GM15510 (cell line): ENCODE results near the gene GSS.

Source experiments
- POLR2A ChIP-seq: IDR thresholded peaks from 3 replicates; pipeline ENCODE4 v1.6.1; 2011; ENCODE audit warnings: borderline replicate concordance; ENCODE audit not compliant: insufficient read length; ENCODE audit errors: extremely low read depth

The GSS gene

DNA sequence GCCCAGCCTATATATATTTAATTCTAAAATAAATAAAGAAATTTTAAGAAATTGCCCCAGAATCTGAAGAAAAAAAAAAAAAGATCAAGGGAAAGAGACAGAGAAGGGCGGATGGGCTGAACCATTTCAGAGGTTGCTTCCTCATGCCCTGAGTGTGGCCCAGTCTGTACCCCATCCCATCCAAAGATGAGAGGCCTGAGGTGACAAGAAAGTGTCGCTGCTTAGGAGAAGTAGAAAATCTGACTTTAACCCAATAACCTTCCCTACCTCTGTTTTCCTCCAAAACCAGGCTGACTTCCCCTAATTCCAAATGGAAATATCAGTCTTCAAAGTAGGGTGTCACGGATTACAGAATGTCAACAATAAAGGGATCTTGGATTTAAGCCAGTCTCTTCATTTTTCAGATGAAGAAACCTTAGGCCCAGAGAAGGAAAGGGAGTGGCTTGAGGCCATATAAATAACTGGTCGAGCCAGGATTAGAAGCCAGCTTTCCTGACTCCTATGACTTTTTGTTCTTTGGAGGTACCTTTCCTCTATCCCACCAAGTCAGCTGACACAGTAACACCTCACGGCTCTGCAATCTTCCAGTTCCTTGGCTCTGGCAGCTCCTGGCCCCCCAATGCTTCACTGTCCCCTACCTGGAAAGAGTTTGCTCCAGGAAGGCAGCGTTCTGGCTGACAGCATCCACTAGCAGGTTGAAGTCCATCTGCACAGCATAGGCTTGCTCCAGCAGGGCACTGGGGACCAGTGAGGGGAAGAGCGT is 10.1 kb downstream of the GSS start:
- no peak for TF ChIP-seq POLR2A

DNA sequence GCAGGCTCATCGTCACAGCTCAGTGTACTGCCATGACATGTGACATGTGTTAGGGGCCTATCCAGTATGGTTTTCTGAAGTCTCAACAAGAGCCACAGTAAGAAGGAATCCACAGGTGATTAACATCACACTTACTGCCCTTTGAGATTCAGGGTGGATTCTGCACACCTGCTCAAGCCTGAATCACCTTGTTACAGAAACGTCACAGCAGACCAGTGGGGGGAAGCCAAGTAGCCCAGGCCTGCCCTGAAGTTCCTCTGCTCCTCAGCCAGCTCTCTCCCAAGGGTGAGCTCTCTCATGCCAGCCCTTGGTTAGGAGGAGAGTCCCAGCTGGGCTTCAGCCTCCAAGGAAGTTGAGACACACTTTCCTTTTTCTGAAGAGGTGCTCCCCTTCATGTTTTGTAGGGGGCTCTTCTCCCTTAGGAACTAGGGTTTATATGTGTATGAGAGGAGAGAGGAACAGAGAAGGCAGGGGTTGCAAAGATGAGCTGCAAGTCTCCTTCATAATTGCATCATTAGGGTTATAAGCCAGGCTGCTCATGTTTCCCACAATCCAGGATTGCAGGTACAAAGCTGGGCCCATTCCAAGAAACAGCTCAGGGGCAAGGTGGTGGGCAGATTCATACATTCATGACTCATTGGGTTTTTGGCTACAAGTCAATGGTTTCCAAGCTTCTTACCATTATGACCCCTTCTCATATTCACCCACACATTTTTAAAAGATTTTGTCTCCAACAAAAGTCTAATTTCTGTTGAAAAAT is 11.6 kb downstream of the GSS start:
- no peak for TF ChIP-seq POLR2A

- no peak for TF ChIP-seq POLR2A
Measured at GRCh38 chr20:34942301-34942700, 13.3 kb downstream of the GSS start.

- no peak for TF ChIP-seq POLR2A
Measured at GRCh38 chr20:34941226-34941625, 14.4 kb downstream of the GSS start.

DNA sequence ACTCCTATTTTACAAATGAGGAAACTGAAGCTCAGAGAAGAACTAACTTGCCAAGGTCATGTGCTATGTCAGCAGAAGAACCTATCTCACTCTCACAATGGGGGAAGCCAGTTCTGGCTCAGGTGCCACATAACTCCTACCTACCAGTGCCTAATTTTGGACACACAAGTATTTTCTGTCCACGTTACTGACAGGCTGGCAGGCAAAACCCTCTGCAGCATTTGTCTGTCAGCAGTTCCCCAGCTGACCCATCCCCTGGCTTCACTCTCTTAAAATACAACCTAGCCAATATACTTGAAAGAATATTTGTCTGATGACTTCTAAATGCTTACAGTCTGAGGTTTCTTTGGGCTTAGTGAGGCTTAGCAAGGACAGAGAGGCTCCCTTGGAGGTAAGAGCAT is 15.5 kb downstream of the GSS start:
- TF ChIP-seq POLR2A, result no peak

GRCh38 chr20:34938466-34939163 is 17.0 kb downstream of the GSS start:
- no peak for TF ChIP-seq POLR2A

GRCh38 chr20:34931771-34932170 is 23.8 kb downstream of the GSS start:
- TF ChIP-seq POLR2A, result no peak

- TF ChIP-seq POLR2A, result no peak
Measured at GRCh38 chr20:34928411-34928810, 27.2 kb downstream of the GSS start.

DNA sequence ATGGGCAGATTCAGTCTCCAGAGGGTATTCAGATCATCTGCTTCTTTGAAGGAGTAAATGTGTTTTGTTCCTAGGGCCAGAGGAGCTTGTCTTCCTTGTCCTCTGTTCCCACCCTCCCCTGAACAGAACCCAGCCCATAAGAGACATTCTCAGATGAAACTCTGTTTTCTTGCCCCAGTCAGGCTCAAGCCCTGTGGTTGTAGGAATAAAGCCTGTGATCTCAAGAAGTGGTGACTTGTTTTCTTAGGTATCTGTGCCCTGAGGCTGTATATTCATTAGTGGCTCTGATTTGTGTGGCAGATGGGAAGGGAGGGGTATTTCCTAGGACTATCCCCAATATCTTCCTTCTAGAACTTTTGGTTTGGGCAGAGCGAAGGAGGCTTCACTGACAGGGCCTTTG is 27.9 kb downstream of the GSS start:
- no peak for TF ChIP-seq POLR2A

- no peak for TF ChIP-seq POLR2A
Measured at GRCh38 chr20:34926581-34926980, 29.0 kb downstream of the GSS start.

- no peak for TF ChIP-seq POLR2A
Measured at GRCh38 chr20:34925981-34926380, 29.6 kb downstream of the GSS start.

DNA sequence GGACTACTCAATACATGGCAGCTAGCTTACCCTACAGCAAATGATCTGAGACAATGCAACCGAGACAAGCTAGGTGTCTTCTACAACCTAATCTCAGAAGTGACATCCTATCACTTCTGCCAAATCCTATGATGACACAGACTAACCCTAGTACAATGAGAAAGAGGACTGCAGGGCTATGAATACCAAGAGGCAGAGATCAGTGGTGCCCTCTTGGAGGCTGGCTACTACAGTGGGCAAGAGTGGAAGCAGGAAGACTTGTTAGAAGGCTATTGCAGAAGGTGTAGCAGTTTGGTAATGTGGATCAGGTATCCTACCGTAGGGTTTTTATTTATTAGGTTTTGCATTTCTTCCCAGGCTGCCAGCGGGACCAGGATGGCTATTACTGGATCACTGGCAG is 30.3 kb downstream of the GSS start:
- no peak for TF ChIP-seq POLR2A

- TF ChIP-seq POLR2A, result no peak
Measured at GRCh38 chr20:34923414-34923813, 32.2 kb downstream of the GSS start.

- TF ChIP-seq POLR2A, result no peak
Measured at GRCh38 chr20:34922654-34923381, 32.8 kb downstream of the GSS start.

DNA sequence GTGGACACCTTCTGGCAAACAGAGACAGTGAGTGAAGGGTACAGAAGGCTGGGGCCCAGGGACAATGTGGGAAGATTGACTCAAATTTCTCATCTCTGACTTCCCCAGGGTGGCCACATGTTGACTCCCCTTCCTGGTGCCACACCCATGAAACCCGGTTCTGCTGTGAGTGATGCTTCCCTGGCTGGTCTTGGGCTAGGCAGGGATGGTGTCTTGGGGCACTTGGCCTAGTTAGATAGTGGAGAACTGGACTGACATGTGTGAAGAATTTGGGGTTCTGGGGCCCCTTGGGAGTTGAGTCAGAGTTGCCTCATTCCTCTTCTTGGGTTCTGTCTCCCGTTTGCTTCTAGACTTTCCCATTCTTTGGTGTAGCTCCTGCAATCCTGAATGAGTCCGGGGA is 34.2 kb downstream of the GSS start:
- TF ChIP-seq POLR2A, result no peak
